Measurements from ENCODE around the gene UCP3. TPM values are rescaled to one million over a fixed set of nuclear protein-coding genes. Genes with fewer than 3 reads are reported as not detected.

UCP3 gene
- total RNA-seq, 1 donor from 2014 or later: 2.0 TPM

GRCh38 chr11:73996161-73996747, 12.6 kb downstream of the UCP3 start:
- no peak overlapping the region for H3K27ac ChIP-seq (ENCODE audit: low read depth, low read length)
- H3K36me3 ChIP-seq (ENCODE audit: insufficient read depth, low read length): no peaks in the 10 kb centered on the region
- Mint-ChIP-seq H3K27ac (ENCODE audit: unreplicated experiment) (no peak overlapping the region), H3K4me1 (ENCODE audit: low read depth, unreplicated experiment) (no peaks in the 10 kb centered on the region), H3K9me3 (ENCODE audit: unreplicated experiment) (no peaks in the 10 kb centered on the region), H3K27me3 (ENCODE audit: low read depth, unreplicated experiment) (peaks cover 4% of the 10 kb centered on the region), H3K36me3 (ENCODE audit: low read depth, unreplicated experiment) (peaks cover 7% of the 10 kb centered on the region), H3K4me3 (ENCODE audit: unreplicated experiment) (no peak overlapping the region)
- no peaks in the 10 kb centered on the region for H3K79me2 ChIP-seq (ENCODE audit: insufficient read depth, low read length)
- H3K9me3 ChIP-seq (ENCODE audit: insufficient read depth, low read depth, low read length): no peaks in the 10 kb centered on the region
- H3K27me3 ChIP-seq (ENCODE audit: insufficient read depth, low read length): no peaks in the 10 kb centered on the region
- H2AFZ ChIP-seq (ENCODE audit: low read depth, low read length): no peak overlapping the region
- TF ChIP-seq EZH2 (IDR thresholded peaks at IDR 0.05; ENCODE audit: insufficient read depth, low read length): no peak
- TF ChIP-seq, protein P1, sequence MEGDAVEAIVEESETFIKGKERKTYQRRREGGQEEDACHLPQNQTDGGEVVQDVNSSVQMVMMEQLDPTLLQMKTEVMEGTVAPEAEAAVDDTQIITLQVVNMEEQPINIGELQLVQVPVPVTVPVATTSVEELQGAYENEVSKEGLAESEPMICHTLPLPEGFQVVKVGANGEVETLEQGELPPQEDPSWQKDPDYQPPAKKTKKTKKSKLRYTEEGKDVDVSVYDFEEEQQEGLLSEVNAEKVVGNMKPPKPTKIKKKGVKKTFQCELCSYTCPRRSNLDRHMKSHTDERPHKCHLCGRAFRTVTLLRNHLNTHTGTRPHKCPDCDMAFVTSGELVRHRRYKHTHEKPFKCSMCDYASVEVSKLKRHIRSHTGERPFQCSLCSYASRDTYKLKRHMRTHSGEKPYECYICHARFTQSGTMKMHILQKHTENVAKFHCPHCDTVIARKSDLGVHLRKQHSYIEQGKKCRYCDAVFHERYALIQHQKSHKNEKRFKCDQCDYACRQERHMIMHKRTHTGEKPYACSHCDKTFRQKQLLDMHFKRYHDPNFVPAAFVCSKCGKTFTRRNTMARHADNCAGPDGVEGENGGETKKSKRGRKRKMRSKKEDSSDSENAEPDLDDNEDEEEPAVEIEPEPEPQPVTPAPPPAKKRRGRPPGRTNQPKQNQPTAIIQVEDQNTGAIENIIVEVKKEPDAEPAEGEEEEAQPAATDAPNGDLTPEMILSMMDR (IDR thresholded peaks at IDR 0.05; ENCODE audit: insufficient read depth, low read depth, low read length): no peak
- H3K9ac ChIP-seq (ENCODE audit: low read length): no peak overlapping the region
- no peak for DNase-seq (ENCODE audit: low read depth)
- no peaks in the 10 kb centered on the region for H3K4me1 ChIP-seq (ENCODE audit: insufficient read depth, low read length)
- no peak overlapping the region for H3K4me2 ChIP-seq (ENCODE audit: low read length)
- no peaks in the 10 kb centered on the region for H4K20me1 ChIP-seq (ENCODE audit: insufficient read depth, low read length)
- H3K4me3 ChIP-seq (ENCODE audit: insufficient read depth, low read depth, low read length): no peak overlapping the region
- no peak for FAIRE-seq

DNA sequence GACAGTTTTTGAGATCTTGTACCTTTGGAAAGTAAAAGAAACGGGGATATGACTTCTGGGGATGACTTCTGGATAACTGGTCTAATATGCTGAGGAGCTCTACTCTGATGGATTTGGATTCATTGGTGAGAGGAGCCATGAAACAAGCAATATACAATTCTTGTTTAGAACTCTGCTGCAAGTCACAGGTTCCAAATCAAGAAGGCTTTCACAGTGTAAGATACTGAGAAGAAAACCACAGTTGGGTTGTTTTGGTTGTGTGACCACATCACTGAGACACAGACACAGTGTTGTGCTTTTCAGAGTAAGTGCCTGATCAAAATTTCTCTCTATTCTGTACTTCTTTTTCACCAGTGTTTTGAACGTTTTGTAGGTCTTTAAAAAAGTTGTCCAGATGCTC, 13.2 kb downstream of the UCP3 start:
- Mint-ChIP-seq H3K27me3 (ENCODE audit: low read depth, unreplicated experiment) (peaks cover 9% of the 10 kb centered on the region), H3K4me1 (ENCODE audit: low read depth, unreplicated experiment) (no peaks in the 10 kb centered on the region), H3K27ac (ENCODE audit: unreplicated experiment) (no peak overlapping the region), H3K4me3 (ENCODE audit: unreplicated experiment) (no peak overlapping the region), H3K36me3 (ENCODE audit: low read depth, unreplicated experiment) (peaks cover 5% of the 10 kb centered on the region), H3K9me3 (ENCODE audit: unreplicated experiment) (no peaks in the 10 kb centered on the region)
- no peak for FAIRE-seq
- Histone ChIP-seq H3K79me2 (ENCODE audit: insufficient read depth, low read length) (no peaks in the 10 kb centered on the region), H3K4me3 (ENCODE audit: insufficient read depth, low read depth, low read length) (no peak overlapping the region), H2AFZ (ENCODE audit: low read depth, low read length) (no peak overlapping the region), H3K9ac (ENCODE audit: low read length) (no peak overlapping the region), H4K20me1 (ENCODE audit: insufficient read depth, low read length) (no peaks in the 10 kb centered on the region), H3K9me3 (ENCODE audit: insufficient read depth, low read depth, low read length) (no peaks in the 10 kb centered on the region), H3K4me2 (ENCODE audit: low read length) (no peak overlapping the region), H3K27me3 (ENCODE audit: insufficient read depth, low read length) (no peaks in the 10 kb centered on the region), H3K36me3 (ENCODE audit: insufficient read depth, low read length) (no peaks in the 10 kb centered on the region), H3K27ac (ENCODE audit: low read depth, low read length) (no peak overlapping the region), H3K4me1 (ENCODE audit: insufficient read depth, low read length) (no peaks in the 10 kb centered on the region)
- DNase-seq (ENCODE audit: low read depth): no peak
- TF ChIP-seq, protein P1 (IDR thresholded peaks at IDR 0.05; ENCODE audit: insufficient read depth, low read depth, low read length): no peak
- TF ChIP-seq EZH2 (IDR thresholded peaks at IDR 0.05; ENCODE audit: insufficient read depth, low read length): no peak

- Histone ChIP-seq H3K27me3 (ENCODE audit: insufficient read depth, low read length) (no peaks in the 10 kb centered on the region), H3K27ac (ENCODE audit: low read depth, low read length) (no peak overlapping the region), H3K36me3 (ENCODE audit: insufficient read depth, low read length) (no peaks in the 10 kb centered on the region), H3K9ac (ENCODE audit: low read length) (no peak overlapping the region), H3K9me3 (ENCODE audit: insufficient read depth, low read depth, low read length) (no peaks in the 10 kb centered on the region), H3K4me1 (ENCODE audit: insufficient read depth, low read length) (no peaks in the 10 kb centered on the region), H4K20me1 (ENCODE audit: insufficient read depth, low read length) (no peaks in the 10 kb centered on the region), H2AFZ (ENCODE audit: low read depth, low read length) (no peak overlapping the region), H3K4me2 (ENCODE audit: low read length) (no peak overlapping the region), H3K79me2 (ENCODE audit: insufficient read depth, low read length) (no peaks in the 10 kb centered on the region), H3K4me3 (ENCODE audit: insufficient read depth, low read depth, low read length) (no peak overlapping the region)
- no peak for FAIRE-seq
- Mint-ChIP-seq H3K27me3 (ENCODE audit: low read depth, unreplicated experiment) (peaks cover 9% of the 10 kb centered on the region), H3K9me3 (ENCODE audit: unreplicated experiment) (no peaks in the 10 kb centered on the region), H3K4me3 (ENCODE audit: unreplicated experiment) (no peak overlapping the region), H3K27ac (ENCODE audit: unreplicated experiment) (no peak overlapping the region), H3K4me1 (ENCODE audit: low read depth, unreplicated experiment) (no peaks in the 10 kb centered on the region), H3K36me3 (ENCODE audit: low read depth, unreplicated experiment) (peaks cover 2% of the 10 kb centered on the region)
- no peak for DNase-seq (ENCODE audit: low read depth)
- TF ChIP-seq EZH2 (IDR thresholded peaks at IDR 0.05; ENCODE audit: insufficient read depth, low read length): no peak
Observed at GRCh38 chr11:73995247-73995646, 13.6 kb downstream of the UCP3 start.
